ENCODE results near the gene C20orf144. TPM values are rescaled to one million over a fixed set of nuclear protein-coding genes. Genes with fewer than 3 reads are reported as not detected.

C20orf144 gene
- total and polyA plus RNA-seq, 9 of the 15 experiments (the other 6 are each of a cell fraction or from before 2014, with no cell fraction given): 0.04 to 0.23 (median 0.11) TPM; not detected in 2

- FAIRE-seq (peak; percentile 61), DNase-seq (ENCODE audit: extremely low read depth in 1 of 4, low spot score in 3 of 4) (peak in 1 of 4 experiments; percentile 20), ATAC-seq (peak; percentile 54; the same call in 1 of the 3 replicates)
- no peaks in the 10 kb centered on the region for H4K20me1 ChIP-seq (replicated peaks; ENCODE audit: control insufficient read depth, insufficient read depth, low read length)
- H3K9me3 ChIP-seq (replicated peaks; ENCODE audit: control insufficient read depth, insufficient read depth, low read depth, low read length): no peaks in the 10 kb centered on the region
- ChIA-PET POLR2A (interaction anchor here (1.3 to 1.7 kb wide), 2 partner anchors 13 kb away, joined by 3 to 5 read pairs; no protein-coding TSS in a partner anchor), CTCF (ENCODE audit: low intra/inter-chr PET ratio) (no interaction called here)
- H3K36me3 ChIP-seq (ENCODE audit: control insufficient read depth, insufficient read depth, low read length): peaks cover 36% of the 10 kb centered on the region; the same call in 2 of the 3 replicates
- H3K27me3 ChIP-seq (ENCODE audit: control insufficient read depth in 2 of 2, insufficient read depth in 2 of 2, low read length in 2 of 2): no peaks in the 10 kb centered on the region
- 42% methylated on average over 10 of the region's 10 CpGs for WGBS (ENCODE audit: insufficient coverage, low coverage, missing lambda C conversion rate)
- no peaks in the 10 kb centered on the region for H3K9me1 ChIP-seq (ENCODE audit: control insufficient read depth, insufficient read depth, low read length)
- H3K27ac ChIP-seq (ENCODE audit: extremely low read depth, low read depth, low read length): no peak overlapping the region
- H2AFZ ChIP-seq (ENCODE audit: low read depth, low read length): no peak overlapping the region
- intact Hi-C loops (cut with micrococcal nuclease): no loop called here
- BruUV-seq (replicated peaks): no TSS peak
- H3K4me2 ChIP-seq (ENCODE audit: insufficient read depth, low read length): no peak overlapping the region
- peaks cover 5 to 10% of the 10 kb centered on the region in 2 experiments; a peak in 3 of 5 replicates for H3K4me1 ChIP-seq (replicated peaks in 1 of 2; ENCODE audit: control insufficient read depth in 2 of 2, insufficient read depth in 2 of 2, low read length in 2 of 2)
- in situ Hi-C loops (cut with MboI): no loop called here
- H3K9ac ChIP-seq (ENCODE audit: insufficient read depth in 1 of 2, low read depth in 2 of 2, low read length in 2 of 2): no peak overlapping the region
- no peaks in the 10 kb centered on the region for H3K79me2 ChIP-seq (ENCODE audit: control insufficient read depth, insufficient read depth, low read length)
- H3K4me3 ChIP-seq: no peak overlapping the region
- no peak for TF ChIP-seq TFAM (CRISPR knock-in tag; conservative IDR thresholded peaks at IDR 0.05)
- no peak for TF ChIP-seq CBX2 (IDR thresholded peaks at IDR 0.05; ENCODE audit: insufficient read depth, low read length, poor library complexity, severe bottlenecking)
- TF ChIP-seq SLC30A9 (CRISPR knock-in tag; IDR thresholded peaks at IDR 0.05): no peak
- TF ChIP-seq DLX4 (CRISPR knock-in tag; IDR thresholded peaks at IDR 0.05): no peak
- TF ChIP-seq SMARCA4 (IDR thresholded peaks at IDR 0.05): 0 out of 2 replicates have a peak, but pooled peaks have one; percentile 23
- TF ChIP-seq ZBTB33 (CRISPR knock-in tag; IDR thresholded peaks at IDR 0.05): peak; percentile 70; the same call in 1 of the 2 replicates
- peak in 1 of 2 experiments; percentile 48; a peak in 1 of 4 replicates for TF ChIP-seq RCOR1 (IDR thresholded peaks at IDR 0.05; ENCODE audit: borderline replicate concordance in 1 of 2, low read depth in 2 of 2, low read length in 2 of 2)
- TF ChIP-seq ATF2 (CRISPR knock-in tag; IDR thresholded peaks at IDR 0.05): no peak
- peak; percentile 39 for TF ChIP-seq MEIS2 (IDR thresholded peaks at IDR 0.05; ENCODE audit: partially characterized antibody)
- no peak for TF ChIP-seq PHF20 (IDR thresholded peaks at IDR 0.05; ENCODE audit: partially characterized antibody)
- peak in 1 of 2 experiments; percentile 21; a peak in 1 of 4 replicates for TF ChIP-seq KDM1A (IDR thresholded peaks at IDR 0.05)
- TF ChIP-seq NR1H2 (CRISPR knock-in tag; IDR thresholded peaks at IDR 0.05): no peak
Measured at GRCh38 chr20:33629533-33629932, 32.6 kb upstream of the C20orf144 start.

Data from K562 (cell line).